CD4-positive, alpha-beta T cell (primary cell): ENCODE results near the gene BICDL2. TPM values are rescaled to one million over a fixed set of nuclear protein-coding genes. Genes with fewer than 3 reads are reported as not detected.

Experiments
- ATAC-seq: fragments of 200-7000 bp; cut with Tn5 transposase; one replicate; pipeline ENCODE4 v1.10.0; 2022; ENCODE audit warnings: mild to moderate bottlenecking; ENCODE audit not compliant: poor library complexity
- CTCF ChIA-PET: fragments of 350-600 bp; sonication (Branson Sonifier 250); formaldehyde crosslinking; loops from one replicate; lab custom pipeline; 2021; ENCODE audit warnings: antibody characterized with exemption, inconsistent platforms; lab: Charles Lee
- POLR2A ChIA-PET: fragments of 350-600 bp; sonication (Branson Sonifier 250); formaldehyde crosslinking; loops from one replicate; lab custom pipeline; 2021; ENCODE audit warnings: antibody characterized with exemption, inconsistent platforms; lab: Charles Lee
- DNase-seq, 14 experiments: peaks; one replicate each; pipeline ENCODE4 v3.0.0-alpha.2; 2013 to 2020; ENCODE audit warnings: mixed read lengths in 2 of 14
- H3K27ac ChIP-seq, 2 donors: one replicate each; pipeline versions ENCODE4 v1.5.1 to v1.7.0; 2013; ENCODE audit warnings: low read length in 2 of 2, low read depth in 1 of 2, mild to moderate bottlenecking in 1 of 2
- H3K27me3 ChIP-seq, 2 experiments: 1 replicate in 1 of 2; 2 replicates in 1 of 2; pipeline versions ENCODE4 v1.6.1 to v1.7.0; 2013; ENCODE audit warnings: low read length in 2 of 2, control low read depth in 1 of 2, mild to moderate bottlenecking in 1 of 2, moderate library complexity in 1 of 2; ENCODE audit not compliant: insufficient read depth in 2 of 2, control insufficient read depth in 1 of 2
- H3K36me3 ChIP-seq: one replicate; pipeline ENCODE4 v1.6.1; 2013; ENCODE audit warnings: low read length, control low read depth; ENCODE audit not compliant: insufficient read depth
- H3K4me1 ChIP-seq: one replicate; pipeline ENCODE4 v1.6.1; 2013; ENCODE audit warnings: low read length, control low read depth; ENCODE audit not compliant: insufficient read depth
- H3K4me3 ChIP-seq: one replicate; pipeline ENCODE4 v1.5.1; 2013; ENCODE audit warnings: mild to moderate bottlenecking, low read length, moderate library complexity
- H3K9me3 ChIP-seq, 2 experiments: 1 replicate in 1 of 2; 2 replicates in 1 of 2; pipeline versions ENCODE4 v1.6.1 to v1.7.0; 2013; ENCODE audit warnings: low read length in 2 of 2, mild to moderate bottlenecking in 2 of 2, control low read depth in 1 of 2, moderate library complexity in 1 of 2; ENCODE audit not compliant: control insufficient read depth in 1 of 2, insufficient read depth in 1 of 2
- H3K27ac Mint-ChIP-seq: one replicate; pipeline ENCODE4 v1.8.0; 2020; ENCODE audit warnings: mixed read lengths
- H3K27me3 Mint-ChIP-seq: one replicate; pipeline ENCODE4 v1.8.0; 2021; ENCODE audit warnings: mixed read lengths
- H3K36me3 Mint-ChIP-seq: one replicate; pipeline ENCODE4 v1.8.0; 2021; ENCODE audit warnings: low read depth, mixed read lengths
- H3K4me1 Mint-ChIP-seq: one replicate; pipeline ENCODE4 v1.8.0; 2021; ENCODE audit warnings: low read depth, mixed read lengths
- H3K4me3 Mint-ChIP-seq: one replicate; pipeline ENCODE4 v1.8.0; 2020; ENCODE audit warnings: mild to moderate bottlenecking, mixed read lengths
- H3K9me3 Mint-ChIP-seq: one replicate; pipeline ENCODE4 v1.8.0; 2020; ENCODE audit warnings: mixed read lengths
- CTCF ChIP-seq: fragments of 200-600 bp; IDR thresholded peaks from one replicate; pipeline ENCODE4 v1.8.0; 2022; ENCODE audit warnings: antibody characterized with exemption, mild to moderate bottlenecking
- intact Hi-C, 2 experiments: fragments of 100-400 bp; cut with DNase I in 1 of 2; cut with micrococcal nuclease in 1 of 2; formaldehyde crosslinking; loops; one replicate each; pipeline versions ENCODE4 v1.15.1 to v1.9.0; 2023 to 2025; cut with DNase I, micrococcal nuclease
- total RNA-seq, 174 experiments: library from RNA in 2 of 174; stranded (reverse) in 2 of 174; gene quantifications; one replicate each; pipeline ENCODE4 v1.2.3 and lab custom pipeline; 2021 to 2026

The BICDL2 gene
- total RNA-seq, 2 experiments from 2014 or later: not detected

DNA sequence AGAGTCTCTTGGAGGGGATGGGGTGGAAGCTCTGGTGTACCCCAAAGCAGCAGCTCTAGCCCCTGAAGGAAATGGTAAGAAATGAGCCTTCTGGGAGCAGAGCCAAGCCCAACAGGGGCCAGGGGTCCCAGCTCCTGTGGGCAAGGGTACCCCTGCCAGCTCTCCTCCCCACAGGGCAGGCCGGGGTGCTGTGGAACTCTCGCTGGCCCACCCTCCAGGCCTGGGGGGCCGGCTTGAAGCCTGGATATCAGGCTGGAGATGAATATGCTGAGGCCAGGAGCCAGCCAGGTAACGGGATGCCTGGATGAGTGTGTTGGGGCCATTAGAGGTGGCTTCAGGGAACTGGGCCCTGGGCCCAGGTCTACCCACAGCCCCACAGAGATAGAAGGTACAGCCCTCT, 36.2 kb downstream of the BICDL2 start:
- no peaks in the 10 kb centered on the region for H3K9me3 ChIP-seq
- no peak overlapping the region for H3K4me3 Mint-ChIP-seq
- no peaks in the 10 kb centered on the region for H3K36me3 Mint-ChIP-seq
- H3K27me3 ChIP-seq: peaks cover 0 to 3% of the 10 kb centered on the region in 2 experiments
- CTCF ChIA-PET: interaction anchor here (11.4 kb wide), 1 partner anchor 29 kb away, joined by 181 read pairs; no protein-coding TSS in a partner anchor
- H3K4me1 Mint-ChIP-seq: peaks cover 10% of the 10 kb centered on the region
- no peak for ATAC-seq
- H3K9me3 Mint-ChIP-seq: no peaks in the 10 kb centered on the region
- no peak overlapping the region for H3K27ac ChIP-seq
- no peak for DNase-seq
- no peak overlapping the region for H3K4me3 ChIP-seq
- no peaks in the 10 kb centered on the region for H3K36me3 ChIP-seq
- POLR2A ChIA-PET: interaction anchor here (0.5 to 2.0 kb wide), 3 partner anchors 22 to 717 kb away, joined by 3 to 5 read pairs (median 5); no protein-coding TSS in a partner anchor
- no peak for TF ChIP-seq CTCF
- intact Hi-C loops: loop anchor here in 1 of 2 experiments (5.0 kb wide), 2 partner anchors 57 to 167 kb away; no protein-coding TSS in a partner anchor
- H3K27me3 Mint-ChIP-seq: peaks cover 12% of the 10 kb centered on the region
- peaks cover 9% of the 10 kb centered on the region for H3K4me1 ChIP-seq
- no peak overlapping the region for H3K27ac Mint-ChIP-seq

- Histone ChIP-seq H3K27me3 (peaks cover 0 to 3% of the 10 kb centered on the region in 2 experiments), H3K9me3 (no peaks in the 10 kb centered on the region), H3K36me3 (no peaks in the 10 kb centered on the region), H3K27ac (no peak overlapping the region), H3K4me1 (peaks cover 7% of the 10 kb centered on the region), H3K4me3 (no peak overlapping the region)
- no peak for TF ChIP-seq CTCF
- H3K4me1 Mint-ChIP-seq: peaks cover 8% of the 10 kb centered on the region
- CTCF ChIA-PET: interaction anchor here (11.4 kb wide), 1 partner anchor 30 kb away, joined by 181 read pairs; no protein-coding TSS in a partner anchor
- H3K27ac Mint-ChIP-seq: no peak overlapping the region
- POLR2A ChIA-PET: interaction anchor here (0.5 to 2.0 kb wide), 2 partner anchors 23 to 718 kb away, joined by 3 to 5 read pairs; no protein-coding TSS in a partner anchor
- intact Hi-C loops: loop anchor here in 1 of 2 experiments (5.0 kb wide), 2 partner anchors 57 to 167 kb away; no protein-coding TSS in a partner anchor
- ATAC-seq (no peak), DNase-seq (no peak)
- H3K4me3 Mint-ChIP-seq: no peak overlapping the region
- peaks cover 11% of the 10 kb centered on the region for H3K27me3 Mint-ChIP-seq
- no peaks in the 10 kb centered on the region for H3K36me3 Mint-ChIP-seq
- H3K9me3 Mint-ChIP-seq: no peaks in the 10 kb centered on the region
Observed at GRCh38 chr16:2999929-3000328, 36.8 kb downstream of the BICDL2 start.

GRCh38 chr16:2996298-2996697, 40.4 kb downstream of the BICDL2 start:
- ChIA-PET POLR2A (no interaction called here), CTCF (no interaction called here)
- no peak for DNase-seq
- no peaks in the 10 kb centered on the region for H3K9me3 Mint-ChIP-seq
- no peaks in the 10 kb centered on the region for H3K4me1 ChIP-seq
- ATAC-seq: no peak
- H3K27ac ChIP-seq: no peak overlapping the region
- no peak overlapping the region for H3K4me3 Mint-ChIP-seq
- no peaks in the 10 kb centered on the region for H3K36me3 ChIP-seq
- H3K4me3 ChIP-seq: no peak overlapping the region
- no peaks in the 10 kb centered on the region for H3K9me3 ChIP-seq
- TF ChIP-seq CTCF: no peak
- H3K27me3 ChIP-seq: no peaks in the 10 kb centered on the region
- no peaks in the 10 kb centered on the region for H3K36me3 Mint-ChIP-seq
- no peaks in the 10 kb centered on the region for H3K27me3 Mint-ChIP-seq
- H3K4me1 Mint-ChIP-seq: no peaks in the 10 kb centered on the region
- intact Hi-C loops: no loop called here
- no peak overlapping the region for H3K27ac Mint-ChIP-seq
